Measurements from ENCODE around the gene BNIPL.

BNIPL gene

DNA sequence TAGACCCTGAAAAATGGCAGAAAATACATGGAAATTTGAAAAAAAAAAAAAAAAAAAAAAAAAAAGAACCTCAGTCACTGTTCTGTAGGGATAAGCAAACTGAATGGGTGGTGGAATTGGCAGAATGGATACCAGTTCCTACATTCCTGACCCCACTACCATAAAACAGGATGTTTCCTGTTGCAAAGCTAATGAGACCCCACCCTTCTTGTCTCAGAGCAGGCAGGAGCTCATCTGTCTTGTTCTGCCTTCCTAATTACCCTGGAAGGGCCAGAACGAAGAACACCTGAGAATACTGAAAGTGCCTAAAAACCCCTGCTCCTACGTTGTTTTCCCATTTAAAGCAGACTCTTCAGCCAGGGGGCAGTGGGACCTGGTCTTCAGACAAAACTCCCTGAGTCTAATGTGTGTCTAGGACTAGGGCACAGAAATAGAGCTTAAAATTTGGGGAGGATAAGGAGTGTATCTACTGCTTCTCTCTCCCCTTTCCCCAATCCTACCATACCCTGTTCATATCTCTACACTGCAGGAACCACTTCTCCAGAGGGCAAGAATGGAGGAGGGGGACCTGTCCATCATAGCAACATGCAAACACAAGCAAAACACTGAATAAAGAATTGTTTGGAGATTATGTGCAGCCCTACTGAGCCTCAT is 15.1 kb downstream of the BNIPL start:
- DNase-seq (ENCODE audit: low spot score in 2 of 2) (no peak), ATAC-seq (replicated peaks; ENCODE audit: extremely low read depth, poor library complexity, severe bottlenecking) (no peak)
- Mint-ChIP-seq H3K27me3 (no peaks in the 10 kb centered on the region), H3K4me1 (peaks cover 77% of the 10 kb centered on the region), H3K27ac (ENCODE audit: low read depth) (no peak overlapping the region), H3K36me3 (ENCODE audit: insufficient read depth) (peaks cover 52% of the 10 kb centered on the region), H3K4me3 (no peak overlapping the region), H3K9me3 (no peaks in the 10 kb centered on the region)

DNA sequence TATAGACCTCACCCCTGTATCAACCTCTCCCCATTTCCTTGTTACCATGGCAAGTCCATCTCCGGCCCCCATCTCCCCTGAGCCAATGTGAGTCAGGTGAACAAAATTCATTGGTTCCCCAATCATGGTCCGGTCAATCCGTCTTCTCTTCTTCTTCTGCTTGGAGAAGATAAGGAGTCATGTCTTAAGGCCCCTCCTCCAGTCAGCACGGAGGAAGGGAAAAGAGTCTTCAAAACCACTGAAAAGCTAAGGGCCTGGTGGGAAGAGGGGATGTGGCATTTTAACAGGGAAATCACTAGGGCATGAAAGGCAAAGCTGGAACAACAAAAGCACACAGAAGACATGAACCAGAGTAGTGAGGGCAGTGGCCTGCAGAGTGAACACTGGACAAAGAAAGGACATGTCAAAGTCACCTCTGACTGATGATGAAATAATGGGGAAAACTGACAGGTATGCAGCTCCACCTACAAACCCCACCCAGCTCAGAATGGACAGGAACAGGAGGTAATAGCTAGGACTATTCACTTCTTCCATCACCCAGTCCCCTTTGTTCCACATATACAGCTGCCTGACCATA is 18.7 kb downstream of the BNIPL start:
- Mint-ChIP-seq H3K4me3 (peak overlapping the region; percentile 92), H3K4me1 (peaks cover 73% of the 10 kb centered on the region), H3K27me3 (no peaks in the 10 kb centered on the region), H3K9me3 (no peaks in the 10 kb centered on the region), H3K27ac (ENCODE audit: low read depth) (peak overlapping the region; percentile 91), H3K36me3 (ENCODE audit: insufficient read depth) (peaks cover 75% of the 10 kb centered on the region)
- DNase-seq (ENCODE audit: low spot score in 2 of 2) (no peak), ATAC-seq (replicated peaks; ENCODE audit: extremely low read depth, poor library complexity, severe bottlenecking) (no peak)

DNA sequence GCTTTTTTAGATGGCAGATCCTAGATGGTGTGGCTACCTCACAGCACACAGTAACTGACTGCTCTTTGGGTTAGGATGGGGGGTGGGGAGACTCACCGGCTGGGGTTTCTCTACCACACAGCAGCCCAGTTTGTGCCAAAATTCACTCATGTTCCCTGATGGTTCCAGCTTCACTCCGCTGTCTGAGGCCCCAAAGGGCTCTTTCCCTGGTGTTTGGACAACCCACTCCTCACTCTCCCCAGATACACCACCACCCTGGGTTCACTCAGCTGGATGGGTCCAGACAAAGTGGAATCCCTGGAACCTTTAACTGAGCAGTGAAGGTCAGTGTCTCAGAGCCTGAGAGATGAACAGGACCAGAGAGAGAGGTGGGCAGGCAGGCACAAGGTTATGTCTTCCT is 19.2 kb downstream of the BNIPL start:
- peaks cover 73% of the 10 kb centered on the region for H3K4me1 Mint-ChIP-seq
- peak overlapping the region; percentile 91 for H3K27ac Mint-ChIP-seq (ENCODE audit: low read depth)
- peak overlapping the region; percentile 92 for H3K4me3 Mint-ChIP-seq
- peaks cover 72% of the 10 kb centered on the region for H3K36me3 Mint-ChIP-seq (ENCODE audit: insufficient read depth)
- no peak for DNase-seq (ENCODE audit: low spot score in 2 of 2)
- ATAC-seq (replicated peaks; ENCODE audit: extremely low read depth, poor library complexity, severe bottlenecking): no peak
- H3K27me3 Mint-ChIP-seq: no peaks in the 10 kb centered on the region
- H3K9me3 Mint-ChIP-seq: no peaks in the 10 kb centered on the region

DNA sequence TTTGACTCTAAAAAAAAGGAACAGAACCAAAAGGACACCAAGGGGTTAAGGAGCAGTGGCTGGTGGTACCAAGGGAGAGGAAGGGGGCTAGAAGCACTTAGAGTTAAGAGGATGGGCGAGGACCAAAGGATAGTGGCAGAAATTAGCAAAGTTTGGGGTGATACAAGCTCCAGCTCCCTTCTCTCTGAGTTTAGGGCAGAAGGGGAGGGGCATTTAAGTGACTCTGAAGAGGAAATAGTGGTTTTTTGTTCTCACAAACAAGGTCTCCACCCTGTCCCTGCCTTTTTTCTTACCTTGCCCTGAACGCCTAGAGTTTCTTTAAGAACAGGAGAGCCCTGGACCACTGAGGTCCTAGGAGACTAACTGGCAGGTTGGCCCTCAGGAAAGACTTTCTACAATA is 19.8 kb downstream of the BNIPL start:
- DNase-seq (ENCODE audit: low spot score in 2 of 2) (peak in 1 of 2 donors; percentile 28), ATAC-seq (replicated peaks; ENCODE audit: extremely low read depth, poor library complexity, severe bottlenecking) (peak; percentile 54)
- Mint-ChIP-seq H3K4me1 (peaks cover 79% of the 10 kb centered on the region), H3K4me3 (peak overlapping the region; percentile 92), H3K27me3 (no peaks in the 10 kb centered on the region), H3K36me3 (ENCODE audit: insufficient read depth) (peaks cover 74% of the 10 kb centered on the region), H3K27ac (ENCODE audit: low read depth) (peak overlapping the region; percentile 91), H3K9me3 (no peaks in the 10 kb centered on the region)

DNA sequence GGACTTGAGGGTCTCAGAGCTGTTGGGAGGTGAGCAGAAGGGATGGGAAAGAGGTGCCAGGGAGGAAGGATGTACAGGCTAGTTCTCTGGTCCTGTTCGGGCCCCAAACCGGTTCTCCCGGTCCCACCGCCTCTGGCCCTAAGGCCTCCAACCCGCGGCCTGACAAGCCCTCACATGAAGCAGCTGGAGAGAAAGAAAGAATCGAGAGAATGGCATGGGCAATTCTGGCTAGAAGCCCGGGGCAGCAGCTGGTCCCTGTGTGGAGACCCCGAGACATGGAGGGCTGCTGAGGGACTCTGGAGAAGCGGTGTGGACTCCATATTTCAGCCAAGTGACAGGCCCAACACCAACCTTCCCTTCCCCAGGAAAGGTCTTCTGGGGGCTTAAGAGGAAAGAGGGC is 22.3 kb downstream of the BNIPL start:
- no peak for ATAC-seq (replicated peaks; ENCODE audit: extremely low read depth, poor library complexity, severe bottlenecking)
- Mint-ChIP-seq H3K9me3 (no peaks in the 10 kb centered on the region), H3K4me3 (peak overlapping the region; percentile 92), H3K27ac (ENCODE audit: low read depth) (peak overlapping the region; percentile 91), H3K36me3 (ENCODE audit: insufficient read depth) (peaks cover 53% of the 10 kb centered on the region), H3K27me3 (no peaks in the 10 kb centered on the region), H3K4me1 (peaks cover 66% of the 10 kb centered on the region)
- DNase-seq (ENCODE audit: low spot score in 2 of 2): peak in 1 of 2 donors; percentile 10

DNA sequence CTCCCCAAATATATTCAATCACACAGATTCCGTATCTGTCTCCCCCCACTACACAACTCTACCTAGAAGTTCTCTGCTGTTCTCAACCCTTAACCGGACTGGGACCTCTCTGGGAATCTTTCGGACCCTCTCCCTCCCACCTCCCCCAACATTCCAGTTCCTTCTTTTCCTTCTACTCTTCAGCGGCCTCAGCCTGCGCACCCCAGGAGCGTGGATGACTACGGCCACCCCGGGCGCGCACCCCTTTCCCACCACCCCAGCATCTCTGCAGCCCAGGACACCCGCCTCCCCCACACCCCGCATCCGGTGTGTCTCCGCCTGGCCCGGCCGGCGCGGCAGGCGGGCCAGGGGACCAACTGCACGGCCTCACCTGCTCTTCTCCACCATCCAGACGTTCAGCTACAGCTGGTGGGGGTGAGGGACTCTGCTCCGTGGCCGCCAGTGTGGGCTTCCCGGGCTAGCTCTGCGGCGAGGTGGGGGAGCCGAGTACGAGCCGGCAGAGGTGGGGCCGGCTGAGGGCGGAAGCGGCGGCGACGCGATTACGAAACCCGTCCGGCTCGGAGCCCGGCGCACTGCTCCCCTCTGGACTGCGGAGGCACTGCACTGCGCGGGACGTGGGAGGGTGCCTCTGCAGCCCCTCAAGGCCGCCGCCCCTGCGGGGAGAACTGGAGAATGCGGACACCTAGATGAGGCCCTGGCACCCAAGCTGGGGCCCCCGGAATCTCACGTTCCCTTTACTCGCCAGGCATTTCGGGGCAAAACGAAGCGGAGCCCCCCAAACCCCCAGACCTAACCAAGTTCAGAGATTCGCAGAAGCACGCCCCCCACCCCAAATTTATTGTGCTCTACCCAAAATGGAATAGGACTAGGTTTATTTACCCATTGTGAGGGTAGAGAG is 23.0 kb downstream of the BNIPL start, which contains the start of gene CDC42SE1:
Gene CDC42SE1 (minus strand): TSS at position 514 of the 898 bp plus-strand sequence. CDS start 3,892 bp downstream, outside the sequence.
- H3K27me3 Mint-ChIP-seq: no peaks in the 10 kb centered on the region
- DNase-seq (ENCODE audit: low spot score in 2 of 2) (peak; percentile 67 to 77), ATAC-seq (replicated peaks; ENCODE audit: extremely low read depth, poor library complexity, severe bottlenecking) (peak; percentile 81)
- H3K36me3 Mint-ChIP-seq (ENCODE audit: insufficient read depth): peaks cover 48% of the 10 kb centered on the region
- no peaks in the 10 kb centered on the region for H3K9me3 Mint-ChIP-seq
- H3K4me3 Mint-ChIP-seq: peak within 1 kb of the TSS; percentile 92
- H3K27ac Mint-ChIP-seq (ENCODE audit: low read depth): peak within 1 kb of the TSS; percentile 91
- H3K4me1 Mint-ChIP-seq: peaks cover 62% of the 10 kb centered on the region

DNA sequence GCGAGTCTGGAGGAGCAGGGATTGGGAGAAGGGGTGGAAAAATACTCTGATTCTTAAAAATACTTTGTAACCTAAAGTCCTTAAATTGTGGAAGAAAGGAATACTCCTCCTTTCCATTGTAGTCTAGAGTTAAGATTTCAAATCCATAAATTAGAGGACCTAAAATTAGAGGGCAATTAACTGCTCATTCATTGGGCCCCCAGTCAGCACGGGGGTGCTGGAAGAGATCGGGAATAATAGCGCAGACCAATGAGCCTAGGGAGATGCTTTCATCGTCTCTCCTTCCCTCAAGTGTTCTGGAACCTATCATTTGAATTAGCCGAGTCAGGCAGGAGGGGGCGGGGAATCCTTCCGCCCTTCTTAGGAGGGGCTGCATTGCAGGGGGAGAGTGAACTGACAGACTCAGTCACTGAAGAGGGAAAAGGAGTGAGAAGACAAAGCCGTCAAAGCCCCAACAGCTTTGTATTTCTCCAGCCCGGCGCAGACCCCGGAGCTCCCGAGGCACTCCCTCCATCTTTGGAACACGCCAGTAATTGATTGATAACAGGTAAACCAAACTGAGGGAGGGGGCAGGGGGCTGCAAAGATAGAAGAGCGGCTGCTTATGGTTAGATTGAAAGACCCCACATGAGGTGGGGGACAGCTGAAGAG is 23.7 kb downstream of the BNIPL start, which contains the start of gene MLLT11:
Gene MLLT11 (plus strand): TSS at position 391 of the 650 bp plus-strand sequence. CDS start 6,828 bp downstream, outside the sequence.
- no peaks in the 10 kb centered on the region for H3K9me3 Mint-ChIP-seq
- peak within 1 kb of the TSS; percentile 92 for H3K4me3 Mint-ChIP-seq
- peaks cover 54% of the 10 kb centered on the region for H3K4me1 Mint-ChIP-seq
- H3K36me3 Mint-ChIP-seq (ENCODE audit: insufficient read depth): peaks cover 40% of the 10 kb centered on the region
- DNase-seq (ENCODE audit: low spot score in 2 of 2): no peak
- H3K27me3 Mint-ChIP-seq: no peaks in the 10 kb centered on the region
- no peak for ATAC-seq (replicated peaks; ENCODE audit: extremely low read depth, poor library complexity, severe bottlenecking)
- H3K27ac Mint-ChIP-seq (ENCODE audit: low read depth): peak within 1 kb of the TSS; percentile 91

DNA sequence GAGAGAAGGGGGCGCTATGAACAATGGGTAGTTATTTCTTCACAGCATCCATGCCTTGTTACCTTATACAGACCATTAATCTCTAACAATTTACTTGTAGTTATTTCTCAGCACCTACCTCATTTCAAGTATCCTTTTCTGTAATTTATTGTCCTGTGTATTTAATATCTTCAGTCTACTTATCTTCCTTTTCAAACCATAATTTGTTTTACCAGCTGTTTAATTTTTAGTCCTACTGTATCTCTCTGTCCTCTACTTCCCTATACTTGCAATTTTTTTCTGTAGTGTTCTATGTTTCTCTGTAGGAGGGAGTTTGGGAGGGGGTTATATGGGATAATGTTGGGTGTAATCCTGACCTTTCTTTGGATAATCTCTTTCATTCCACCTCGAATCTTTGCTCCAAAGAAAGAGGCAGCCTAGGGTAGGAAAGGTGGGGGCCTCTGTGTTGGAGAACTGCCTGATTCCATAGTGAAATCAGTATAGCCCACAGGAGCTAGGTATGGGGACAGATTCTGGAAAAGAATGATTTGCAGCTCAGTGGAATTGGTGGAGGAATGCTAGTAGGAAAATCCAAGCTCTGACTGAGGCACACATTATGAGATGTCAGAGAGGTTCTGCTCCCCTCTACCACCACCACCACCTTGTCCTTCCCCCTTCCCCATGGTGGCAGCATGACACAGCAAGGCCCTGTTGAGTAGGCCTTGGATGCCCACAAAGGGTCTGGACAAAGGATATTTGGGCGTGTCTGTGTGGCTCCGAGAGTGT is 24.5 kb downstream of the BNIPL start:
- DNase-seq (ENCODE audit: low spot score in 2 of 2) (no peak), ATAC-seq (replicated peaks; ENCODE audit: extremely low read depth, poor library complexity, severe bottlenecking) (no peak)
- peak overlapping the region; percentile 92 for H3K4me3 Mint-ChIP-seq
- peaks cover 47% of the 10 kb centered on the region for H3K4me1 Mint-ChIP-seq
- peak overlapping the region; percentile 91 for H3K27ac Mint-ChIP-seq (ENCODE audit: low read depth)
- H3K36me3 Mint-ChIP-seq (ENCODE audit: insufficient read depth): peaks cover 33% of the 10 kb centered on the region
- H3K27me3 Mint-ChIP-seq: no peaks in the 10 kb centered on the region
- no peaks in the 10 kb centered on the region for H3K9me3 Mint-ChIP-seq

DNA sequence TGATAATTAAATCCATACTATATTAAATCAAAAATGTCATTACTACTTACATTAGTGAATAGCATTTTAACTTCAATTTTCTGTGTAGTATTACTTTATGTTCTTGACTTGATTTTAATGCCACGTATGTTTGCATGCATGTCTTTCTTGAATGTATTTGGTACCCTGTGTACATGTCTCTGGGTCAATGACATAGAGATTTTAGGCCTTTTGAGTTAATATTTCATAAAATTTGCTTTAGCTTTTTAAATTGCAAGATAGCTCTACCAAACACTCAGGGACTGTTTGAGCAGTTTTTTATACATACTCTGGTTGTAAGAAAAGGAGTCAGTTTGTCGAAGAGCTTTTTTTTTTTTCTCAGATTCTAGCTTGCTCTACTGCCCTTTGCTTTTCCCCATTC is 25.3 kb downstream of the BNIPL start:
- peaks cover 38% of the 10 kb centered on the region for H3K4me1 Mint-ChIP-seq
- H3K36me3 Mint-ChIP-seq (ENCODE audit: insufficient read depth): peaks cover 29% of the 10 kb centered on the region
- H3K27ac Mint-ChIP-seq (ENCODE audit: low read depth): no peak overlapping the region
- no peaks in the 10 kb centered on the region for H3K27me3 Mint-ChIP-seq
- ATAC-seq (replicated peaks; ENCODE audit: extremely low read depth, poor library complexity, severe bottlenecking) (no peak), DNase-seq (ENCODE audit: low spot score in 2 of 2) (no peak)
- no peak overlapping the region for H3K4me3 Mint-ChIP-seq
- H3K9me3 Mint-ChIP-seq: no peaks in the 10 kb centered on the region

DNA sequence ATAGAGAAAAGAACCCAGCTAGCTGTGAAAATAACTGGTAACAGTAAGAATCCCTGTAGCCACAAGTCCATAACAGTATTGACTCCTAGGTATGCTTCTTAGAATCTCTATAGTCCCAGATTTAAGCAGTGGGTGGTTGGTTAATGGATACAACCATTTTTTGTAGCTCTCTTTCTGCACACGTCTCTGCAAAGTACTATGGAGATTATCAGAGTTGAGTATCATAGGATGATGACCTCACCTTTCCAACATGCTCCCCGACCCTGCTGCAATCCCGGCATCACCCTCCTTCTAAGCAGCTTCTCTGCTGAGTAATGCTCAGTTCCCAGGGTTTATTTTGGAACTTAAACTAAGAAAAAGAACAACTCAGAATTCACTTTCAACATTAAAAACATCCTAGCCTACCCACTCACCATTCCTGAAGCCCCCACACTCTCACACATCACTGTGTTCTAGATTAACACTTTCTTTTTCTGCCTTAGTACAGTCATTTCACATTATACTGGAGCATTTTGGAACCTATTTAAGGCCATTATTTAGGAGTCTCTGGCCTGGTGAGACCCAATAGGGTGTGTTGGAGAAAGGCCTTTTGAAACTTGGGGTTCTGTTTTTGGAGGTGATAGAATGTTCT is 26.5 kb downstream of the BNIPL start:
- ATAC-seq (replicated peaks; ENCODE audit: extremely low read depth, poor library complexity, severe bottlenecking) (no peak), DNase-seq (ENCODE audit: low spot score in 2 of 2) (no peak)
- peaks cover 18% of the 10 kb centered on the region for H3K36me3 Mint-ChIP-seq (ENCODE audit: insufficient read depth)
- H3K9me3 Mint-ChIP-seq: no peaks in the 10 kb centered on the region
- H3K4me1 Mint-ChIP-seq: peaks cover 27% of the 10 kb centered on the region
- no peak overlapping the region for H3K27ac Mint-ChIP-seq (ENCODE audit: low read depth)
- no peaks in the 10 kb centered on the region for H3K27me3 Mint-ChIP-seq
- no peak overlapping the region for H3K4me3 Mint-ChIP-seq

DNA sequence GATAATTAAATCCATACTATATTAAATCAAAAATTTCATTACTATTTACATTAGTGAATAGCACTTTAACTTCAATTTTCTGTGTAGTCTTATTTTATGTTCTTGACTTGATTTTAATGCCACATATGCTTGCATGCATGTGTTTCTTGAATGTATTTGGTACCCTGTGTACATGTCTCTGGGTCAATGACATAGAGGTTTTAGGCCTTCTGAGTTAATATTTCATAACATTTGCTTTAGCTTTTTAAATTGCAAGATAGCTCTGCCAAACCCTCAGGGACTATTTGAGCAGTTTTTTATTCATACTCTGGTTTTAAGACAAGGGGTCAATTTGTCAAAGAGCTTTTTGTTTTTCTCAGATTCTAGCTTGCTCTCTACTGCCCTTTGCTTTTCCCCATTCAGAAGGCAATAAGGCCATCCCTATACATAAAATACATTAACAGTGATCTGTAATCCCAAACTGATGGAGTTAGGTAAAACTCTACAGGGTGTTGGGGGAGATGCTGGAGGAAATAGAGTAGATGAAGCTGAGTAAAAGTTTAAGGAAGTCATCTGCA is 28.8 kb downstream of the BNIPL start:
- H3K27me3 Mint-ChIP-seq: no peaks in the 10 kb centered on the region
- no peak for ATAC-seq (replicated peaks; ENCODE audit: extremely low read depth, poor library complexity, severe bottlenecking)
- H3K4me3 Mint-ChIP-seq: no peak overlapping the region
- H3K36me3 Mint-ChIP-seq (ENCODE audit: insufficient read depth): peaks cover 4% of the 10 kb centered on the region
- H3K27ac Mint-ChIP-seq (ENCODE audit: low read depth): no peak overlapping the region
- peaks cover 14% of the 10 kb centered on the region for H3K4me1 Mint-ChIP-seq
- DNase-seq (ENCODE audit: low spot score in 2 of 2): no peak
- H3K9me3 Mint-ChIP-seq: no peaks in the 10 kb centered on the region

Measured in central memory CD8-positive, alpha-beta T cell (primary cell).